ENCODE results near the gene ARFRP1.

ARFRP1 gene

DNA sequence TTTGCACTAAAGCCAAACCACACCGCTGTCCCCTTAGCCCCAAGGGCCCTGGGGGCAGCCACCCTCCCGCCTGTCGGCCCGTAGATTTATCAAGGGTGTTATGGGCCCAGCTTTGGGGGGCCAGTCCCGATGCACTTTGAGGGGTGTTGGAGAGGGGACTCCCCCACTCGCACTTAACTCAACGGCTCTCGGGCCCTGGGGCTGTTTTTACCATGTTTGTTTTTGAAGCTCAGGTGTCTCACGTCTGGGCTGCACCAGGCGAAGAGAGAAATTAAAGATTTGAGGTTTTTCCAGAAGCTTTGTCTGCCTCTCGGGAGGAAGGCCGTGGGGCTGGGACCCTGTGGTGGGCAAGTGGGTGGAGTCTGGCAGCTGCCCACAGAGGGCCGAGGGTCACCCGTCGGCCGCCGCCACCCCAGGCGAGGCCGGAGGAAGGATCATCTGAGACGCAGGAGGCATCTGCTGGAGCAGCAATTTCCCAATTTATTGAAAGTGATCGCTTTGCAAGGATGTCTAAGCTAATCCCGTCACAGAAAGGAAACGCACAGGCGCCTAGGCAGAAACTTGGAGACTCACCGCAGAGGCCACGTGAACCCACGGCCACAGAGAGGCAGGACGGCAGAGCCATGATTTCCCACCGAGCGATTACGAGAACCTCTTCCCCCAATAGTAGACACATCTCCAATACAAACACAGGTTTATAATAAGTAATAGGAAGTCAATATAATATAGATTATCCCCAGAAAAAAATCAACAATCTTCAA lies 35.6 kb upstream of the ARFRP1 start:
- H3K4me3 ChIP-seq (ENCODE audit: low read depth, low read length), result no peak overlapping the region
- TF ChIP-seq, protein P1, sequence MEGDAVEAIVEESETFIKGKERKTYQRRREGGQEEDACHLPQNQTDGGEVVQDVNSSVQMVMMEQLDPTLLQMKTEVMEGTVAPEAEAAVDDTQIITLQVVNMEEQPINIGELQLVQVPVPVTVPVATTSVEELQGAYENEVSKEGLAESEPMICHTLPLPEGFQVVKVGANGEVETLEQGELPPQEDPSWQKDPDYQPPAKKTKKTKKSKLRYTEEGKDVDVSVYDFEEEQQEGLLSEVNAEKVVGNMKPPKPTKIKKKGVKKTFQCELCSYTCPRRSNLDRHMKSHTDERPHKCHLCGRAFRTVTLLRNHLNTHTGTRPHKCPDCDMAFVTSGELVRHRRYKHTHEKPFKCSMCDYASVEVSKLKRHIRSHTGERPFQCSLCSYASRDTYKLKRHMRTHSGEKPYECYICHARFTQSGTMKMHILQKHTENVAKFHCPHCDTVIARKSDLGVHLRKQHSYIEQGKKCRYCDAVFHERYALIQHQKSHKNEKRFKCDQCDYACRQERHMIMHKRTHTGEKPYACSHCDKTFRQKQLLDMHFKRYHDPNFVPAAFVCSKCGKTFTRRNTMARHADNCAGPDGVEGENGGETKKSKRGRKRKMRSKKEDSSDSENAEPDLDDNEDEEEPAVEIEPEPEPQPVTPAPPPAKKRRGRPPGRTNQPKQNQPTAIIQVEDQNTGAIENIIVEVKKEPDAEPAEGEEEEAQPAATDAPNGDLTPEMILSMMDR (IDR thresholded peaks at IDR 0.05; ENCODE audit: insufficient read depth, low read depth, low read length, missing control alignments), result no peak
- no peak for DNase-seq (ENCODE audit: low read depth)

DNA sequence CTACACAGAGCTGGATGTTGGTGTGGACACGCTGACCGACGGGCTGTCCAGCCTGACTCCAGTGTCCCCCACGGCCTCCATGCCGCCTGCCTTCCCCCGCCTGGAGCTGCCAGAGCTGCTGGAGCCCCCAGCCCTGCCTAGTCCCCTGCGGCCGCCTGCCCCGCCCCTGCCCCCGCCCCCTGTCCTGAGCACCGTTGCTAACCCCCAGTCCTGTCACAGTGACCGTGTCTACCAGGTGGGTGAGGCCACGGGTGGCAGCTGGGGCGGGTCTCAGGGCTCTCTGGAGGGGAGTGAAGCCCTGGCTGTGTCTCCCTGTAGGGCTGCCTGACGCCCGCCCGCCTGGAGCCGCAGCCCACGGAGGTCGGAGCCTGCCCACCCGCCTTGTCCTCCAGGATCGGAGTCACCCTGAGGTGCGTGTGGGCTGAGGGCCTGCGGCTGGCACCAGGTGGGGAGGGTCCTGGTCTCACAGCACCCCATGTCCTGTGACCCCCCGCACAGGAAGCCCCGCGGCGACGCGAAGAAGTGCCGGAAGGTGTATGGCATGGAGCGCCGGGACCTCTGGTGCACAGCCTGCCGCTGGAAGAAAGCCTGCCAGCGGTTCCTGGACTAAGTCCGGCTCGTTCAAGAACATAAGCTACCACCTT lies 34.7 kb upstream of the ARFRP1 start:
- no peak for DNase-seq (ENCODE audit: low read depth)
- no peak overlapping the region for H3K4me3 ChIP-seq (ENCODE audit: low read depth, low read length)

DNA sequence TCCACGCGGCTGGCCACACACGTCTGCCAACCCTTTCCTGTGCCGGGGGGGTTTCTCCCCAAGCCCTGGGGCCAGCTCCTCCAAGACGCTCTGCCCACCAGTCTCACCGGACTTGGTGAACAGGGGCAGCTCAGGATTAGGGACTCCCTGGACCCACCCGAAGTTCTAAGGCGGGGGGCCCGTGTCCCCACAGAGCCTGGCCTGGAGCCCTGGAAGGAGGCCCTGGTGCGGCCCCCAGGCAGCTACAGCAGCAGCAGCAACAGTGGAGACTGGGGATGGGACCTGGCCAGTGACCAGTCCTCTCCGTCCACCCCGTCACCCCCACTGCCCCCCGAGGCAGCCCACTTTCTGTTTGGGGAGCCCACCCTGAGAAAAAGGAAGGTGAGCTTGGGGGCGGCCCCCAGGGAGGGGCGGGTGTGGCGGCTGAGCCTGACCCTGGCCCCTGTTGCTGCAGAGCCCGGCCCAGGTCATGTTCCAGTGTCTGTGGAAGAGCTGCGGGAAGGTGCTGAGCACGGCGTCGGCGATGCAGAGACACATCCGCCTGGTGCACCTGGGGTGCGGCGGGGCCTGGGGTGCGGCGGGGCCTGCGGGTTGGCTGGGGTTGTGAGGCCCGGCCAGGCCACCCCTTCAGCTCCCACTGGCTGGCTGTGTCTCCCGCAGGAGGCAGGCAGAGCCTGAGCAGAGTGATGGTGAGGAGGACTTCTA lies 34.1 kb upstream of the ARFRP1 start:
- DNase-seq (ENCODE audit: low read depth), result no peak
- H3K4me3 ChIP-seq (ENCODE audit: low read depth, low read length), result no peak overlapping the region
- TF ChIP-seq, protein P1 (IDR thresholded peaks at IDR 0.05; ENCODE audit: insufficient read depth, low read depth, low read length, missing control alignments), result no peak

More for the DNA sequence above, 34.7 kb upstream of the ARFRP1 start:
- TF ChIP-seq, protein P1 (IDR thresholded peaks at IDR 0.05; ENCODE audit: insufficient read depth, low read depth, low read length, missing control alignments), result no peak

DNA sequence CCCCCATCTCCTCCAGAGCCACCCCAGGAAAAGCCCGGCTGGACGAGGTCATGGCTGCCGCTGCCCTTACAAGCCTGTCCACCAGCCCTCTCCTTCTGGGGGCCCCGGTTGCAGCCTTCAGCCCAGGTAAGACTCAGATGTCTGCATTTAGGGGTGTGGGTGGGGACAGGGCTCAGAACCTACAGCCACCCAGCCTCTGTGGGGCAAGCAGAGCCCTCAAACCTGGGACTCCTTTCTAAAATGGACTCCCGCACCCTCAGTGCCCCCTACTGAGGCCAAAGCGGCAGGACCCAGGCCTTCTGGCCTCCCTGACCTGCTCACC lies 33.5 kb upstream of the ARFRP1 start:
- TF ChIP-seq, protein P1 (IDR thresholded peaks at IDR 0.05; ENCODE audit: insufficient read depth, low read depth, low read length, missing control alignments), result no peak
- no peak overlapping the region for H3K4me3 ChIP-seq (ENCODE audit: low read depth, low read length)
- DNase-seq (ENCODE audit: low read depth), result no peak

DNA sequence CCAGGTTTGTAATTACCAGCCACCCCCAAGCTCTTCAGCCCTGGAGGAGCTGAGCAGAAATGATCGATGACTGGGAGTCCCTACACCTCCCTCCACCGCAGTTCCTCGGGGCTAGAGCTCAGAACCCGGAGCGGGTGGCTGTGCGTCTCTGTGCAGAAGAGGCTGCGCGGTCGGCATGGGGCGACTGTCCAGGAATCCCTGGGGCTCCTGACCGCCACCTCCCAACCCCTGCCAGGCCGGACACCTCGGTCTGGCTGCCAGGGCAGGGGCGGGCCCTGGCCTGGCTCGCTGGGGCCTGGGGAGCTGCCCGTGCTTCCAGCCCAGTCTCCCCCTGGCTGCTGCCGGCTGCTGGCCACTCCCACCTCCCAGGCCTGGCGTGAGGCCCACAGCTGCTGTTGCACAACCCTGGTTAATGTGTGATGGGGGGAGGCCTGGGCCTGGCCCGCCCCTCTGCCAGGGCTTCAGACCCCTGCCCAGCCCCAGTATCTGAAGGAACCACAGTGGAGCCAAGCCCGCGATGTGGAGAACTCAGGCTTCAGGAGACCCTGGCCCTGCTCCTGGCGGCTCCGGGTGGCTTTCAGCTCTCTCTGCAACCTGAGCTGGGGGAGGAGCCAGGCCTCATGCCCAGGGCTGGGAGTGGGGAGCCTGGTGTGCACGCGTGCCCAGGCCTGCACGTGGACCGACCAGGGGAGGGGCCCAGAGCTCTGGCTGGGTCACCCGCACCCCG lies 33.0 kb upstream of the ARFRP1 start:
- TF ChIP-seq, protein P1 (IDR thresholded peaks at IDR 0.05; ENCODE audit: insufficient read depth, low read depth, low read length, missing control alignments), result no peak
- DNase-seq (ENCODE audit: low read depth), result peak; percentile 49
- H3K4me3 ChIP-seq (ENCODE audit: low read depth, low read length), result peak overlapping the region; percentile 63

DNA sequence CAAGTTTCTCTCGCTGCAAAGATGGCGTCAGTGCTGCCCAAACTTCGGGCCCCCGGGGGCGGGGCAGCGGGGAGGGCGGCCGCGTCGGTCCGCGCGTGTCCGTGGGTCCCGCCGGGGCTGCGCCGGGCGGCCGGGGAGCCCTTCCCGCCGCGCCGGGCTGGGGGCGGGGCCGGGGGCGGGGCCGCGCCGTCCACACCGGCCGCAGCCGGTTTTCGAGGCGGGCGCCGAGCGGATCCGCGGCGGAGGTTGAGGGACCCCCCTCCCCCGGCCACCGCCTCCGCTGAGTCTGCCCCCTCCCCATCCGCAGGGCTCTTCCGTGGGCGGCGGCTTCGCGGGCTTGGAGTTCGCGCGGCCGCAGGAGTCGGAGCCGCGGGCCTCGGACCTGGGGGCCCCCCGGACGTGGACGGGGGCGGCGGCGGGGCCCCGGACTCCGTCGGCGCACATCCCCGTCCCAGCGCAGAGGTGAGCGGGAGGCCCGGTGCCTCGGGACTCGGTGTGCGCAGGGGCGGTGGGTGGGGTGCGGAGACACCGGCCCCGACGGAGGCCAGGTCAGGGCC lies 32.4 kb upstream of the ARFRP1 start:
- TF ChIP-seq, protein P1 (IDR thresholded peaks at IDR 0.05; ENCODE audit: insufficient read depth, low read depth, low read length, missing control alignments), result no peak
- DNase-seq (ENCODE audit: low read depth), result peak; percentile 60
- peak overlapping the region; percentile 63 for H3K4me3 ChIP-seq (ENCODE audit: low read depth, low read length)

Measured in GM12865 (cell line).